Tibial artery (tissue), 4 donors: ENCODE measurements around the gene TNNT2.

ENCODE experiments used
- DNase-seq, 2 donors: peaks; one replicate each; pipeline ENCODE4 v3.0.0-alpha.2; 2019
- H3K27ac ChIP-seq, 2 donors: fragments of 200-600 bp; sonication (generic) in 1 of 2; 1 replicate in 1 of 2; 2 replicates in 1 of 2; pipeline ENCODE4 v1.5.1; 2018 to 2019; ENCODE audit warnings: mild to moderate bottlenecking in 1 of 2
- H3K27me3 ChIP-seq, 2 donors: fragments of 200-600 bp; sonication (generic) in 1 of 2; one replicate each; pipeline versions ENCODE4 v1.5.1 to v1.6.0; 2016 to 2019
- H3K36me3 ChIP-seq, 3 donors: fragments of 200-600 bp; sonication (generic) in 2 of 3; one replicate each; pipeline ENCODE4 v1.5.1; 2016 to 2019; ENCODE audit warnings: mild to moderate bottlenecking in 2 of 3
- H3K4me1 ChIP-seq, 4 donors: fragments of 200-600 bp; sonication (generic) in 2 of 4; 1 replicate in 3 of 4; 2 replicates in 1 of 4; pipeline ENCODE4 v1.5.1; 2016 to 2019
- H3K4me3 ChIP-seq, 2 donors: fragments of 200-600 bp; sonication (generic) in 1 of 2; 1 replicate in 1 of 2; 2 replicates in 1 of 2; pipeline ENCODE4 v1.5.1; 2018 to 2019; ENCODE audit warnings: mild to moderate bottlenecking in 2 of 2
- H3K9me3 ChIP-seq, 3 donors: fragments of 200-600 bp; sonication (generic) in 1 of 3; one replicate each; pipeline ENCODE4 v1.5.1; 2016 to 2019
- intact Hi-C: fragments of 100-400 bp; cut with DNase I; formaldehyde crosslinking; loops from one replicate; pipeline ENCODE4 v1.15.0; 2023; ENCODE audit warnings: low total_unique reads
- TF ChIP-seq, protein P1 (sequence below), 2 experiments: fragments of 200-600 bp in 1 of 2; fragments of 450-650 bp in 1 of 2; IDR thresholded peaks; one replicate each; pipeline ENCODE4 v1.5.1; 2017 to 2019; ENCODE audit warnings: antibody characterized with exemption in 2 of 2, mild to moderate bottlenecking in 1 of 2, moderate library complexity in 1 of 2

Gene TNNT2

DNA sequence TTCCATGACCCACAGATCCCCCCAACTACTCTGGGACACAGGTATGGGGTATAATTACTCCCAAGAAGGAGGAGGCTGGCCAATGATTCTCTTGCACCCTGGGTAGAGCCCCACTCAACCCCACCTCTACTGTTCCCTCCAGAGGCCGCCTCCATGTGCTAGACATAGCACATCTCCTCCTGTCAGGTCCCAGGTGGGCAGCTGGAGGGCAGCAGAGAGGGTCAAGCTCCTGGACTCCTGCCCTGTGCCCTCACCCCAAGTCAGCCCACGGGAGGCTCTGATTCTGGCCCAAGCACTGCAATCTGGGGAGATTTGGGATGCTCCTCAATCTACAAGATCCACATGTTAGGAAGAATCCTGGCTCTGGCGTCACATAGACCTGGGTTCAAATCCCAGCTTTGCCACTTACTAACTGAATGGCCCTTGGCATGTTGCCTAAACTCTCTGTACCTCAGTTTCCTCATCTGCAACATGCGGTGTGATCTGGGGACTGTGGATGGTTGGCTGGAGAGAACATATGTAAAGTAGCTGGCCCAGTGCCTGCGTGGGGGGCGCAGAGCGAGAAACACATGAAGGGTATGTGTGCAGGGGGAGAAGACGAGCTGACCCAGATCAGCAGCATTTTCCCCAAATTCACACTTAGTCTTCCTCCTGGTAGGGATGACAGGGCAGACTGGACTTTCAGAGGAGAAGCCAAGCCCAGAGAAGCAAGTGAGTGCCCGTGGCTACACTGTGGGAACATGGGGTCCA is 23.2 kb downstream of the TNNT2 start:
- DNase-seq: no peak
- no peaks in the 10 kb centered on the region for H3K9me3 ChIP-seq
- H3K27me3 ChIP-seq: peaks cover 0 to 48% of the 10 kb centered on the region in 2 donors
- no peak overlapping the region for H3K27ac ChIP-seq
- TF ChIP-seq, protein P1, sequence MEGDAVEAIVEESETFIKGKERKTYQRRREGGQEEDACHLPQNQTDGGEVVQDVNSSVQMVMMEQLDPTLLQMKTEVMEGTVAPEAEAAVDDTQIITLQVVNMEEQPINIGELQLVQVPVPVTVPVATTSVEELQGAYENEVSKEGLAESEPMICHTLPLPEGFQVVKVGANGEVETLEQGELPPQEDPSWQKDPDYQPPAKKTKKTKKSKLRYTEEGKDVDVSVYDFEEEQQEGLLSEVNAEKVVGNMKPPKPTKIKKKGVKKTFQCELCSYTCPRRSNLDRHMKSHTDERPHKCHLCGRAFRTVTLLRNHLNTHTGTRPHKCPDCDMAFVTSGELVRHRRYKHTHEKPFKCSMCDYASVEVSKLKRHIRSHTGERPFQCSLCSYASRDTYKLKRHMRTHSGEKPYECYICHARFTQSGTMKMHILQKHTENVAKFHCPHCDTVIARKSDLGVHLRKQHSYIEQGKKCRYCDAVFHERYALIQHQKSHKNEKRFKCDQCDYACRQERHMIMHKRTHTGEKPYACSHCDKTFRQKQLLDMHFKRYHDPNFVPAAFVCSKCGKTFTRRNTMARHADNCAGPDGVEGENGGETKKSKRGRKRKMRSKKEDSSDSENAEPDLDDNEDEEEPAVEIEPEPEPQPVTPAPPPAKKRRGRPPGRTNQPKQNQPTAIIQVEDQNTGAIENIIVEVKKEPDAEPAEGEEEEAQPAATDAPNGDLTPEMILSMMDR (IDR thresholded peaks at IDR 0.05): no peak
- H3K36me3 ChIP-seq: no peaks in the 10 kb centered on the region
- intact Hi-C loops: no loop called here
- H3K4me3 ChIP-seq: no peak overlapping the region
- H3K4me1 ChIP-seq: no peaks in the 10 kb centered on the region

DNA sequence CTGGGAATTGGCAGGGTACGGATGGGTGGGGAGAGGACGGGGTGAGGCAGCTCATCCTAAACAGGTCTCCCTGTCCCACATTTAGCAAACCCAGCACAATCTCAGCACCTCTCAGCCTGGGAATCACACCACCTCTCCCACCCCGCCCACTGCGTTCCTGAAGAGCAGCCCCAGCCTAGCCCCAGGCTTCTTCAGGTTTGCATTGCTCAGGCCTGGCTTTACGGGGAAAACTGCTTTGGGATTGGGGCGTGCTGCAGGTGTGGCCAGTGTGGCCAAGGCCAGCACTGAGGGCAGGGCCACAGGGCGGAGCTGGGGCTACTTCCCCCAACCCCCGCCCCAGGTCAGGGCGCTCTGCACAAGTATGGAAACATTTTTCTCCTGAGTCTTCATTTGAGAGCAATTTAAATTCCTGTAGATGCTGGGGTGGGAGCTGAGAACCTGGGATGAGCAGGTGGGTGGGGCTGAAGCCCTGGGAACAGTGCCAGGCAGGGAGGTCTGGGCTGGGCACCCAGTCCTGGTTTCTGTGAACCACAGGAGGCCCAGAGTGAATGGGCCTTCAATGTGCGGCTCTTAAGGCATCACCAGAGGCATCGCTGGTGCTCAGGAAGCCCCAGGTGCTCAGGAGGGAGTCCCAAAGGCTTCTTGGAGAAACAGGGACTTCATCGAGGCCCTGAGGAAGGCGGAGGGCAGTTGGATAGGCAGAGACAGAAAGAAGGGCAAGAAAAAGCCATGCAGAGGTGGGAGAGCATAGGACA is 24.1 kb downstream of the TNNT2 start:
- DNase-seq: no peak
- Histone ChIP-seq H3K9me3 (no peaks in the 10 kb centered on the region), H3K27ac (no peak overlapping the region), H3K36me3 (no peaks in the 10 kb centered on the region), H3K27me3 (peaks cover 0 to 42% of the 10 kb centered on the region in 2 donors), H3K4me3 (no peak overlapping the region), H3K4me1 (no peaks in the 10 kb centered on the region)
- TF ChIP-seq, protein P1 (IDR thresholded peaks at IDR 0.05): no peak
- intact Hi-C loops: no loop called here

DNA sequence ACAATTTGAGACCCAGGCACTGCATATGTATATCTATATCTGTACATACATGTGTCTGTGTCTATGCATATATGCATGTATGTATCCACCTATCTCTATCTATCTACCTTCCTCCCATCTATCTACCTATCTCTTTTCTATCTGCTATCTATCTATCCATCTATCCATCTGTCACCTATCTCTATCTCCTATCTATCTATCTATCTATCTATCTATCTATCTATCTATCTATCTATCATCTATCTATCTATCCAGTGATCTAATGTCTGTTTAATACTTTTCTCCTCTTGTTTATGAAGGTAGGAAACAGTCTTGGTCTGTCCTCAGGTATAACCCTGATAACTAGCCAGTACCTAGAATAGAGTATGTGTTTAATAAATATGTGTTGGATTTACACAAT is 25.9 kb downstream of the TNNT2 start:
- intact Hi-C loops: no loop called here
- Histone ChIP-seq H3K27me3 (peaks cover 0 to 43% of the 10 kb centered on the region in 2 donors), H3K36me3 (no peaks in the 10 kb centered on the region), H3K4me3 (no peak overlapping the region), H3K27ac (no peak overlapping the region), H3K9me3 (no peaks in the 10 kb centered on the region), H3K4me1 (no peaks in the 10 kb centered on the region)
- no peak for DNase-seq
- TF ChIP-seq, protein P1 (IDR thresholded peaks at IDR 0.05): no peak

DNA sequence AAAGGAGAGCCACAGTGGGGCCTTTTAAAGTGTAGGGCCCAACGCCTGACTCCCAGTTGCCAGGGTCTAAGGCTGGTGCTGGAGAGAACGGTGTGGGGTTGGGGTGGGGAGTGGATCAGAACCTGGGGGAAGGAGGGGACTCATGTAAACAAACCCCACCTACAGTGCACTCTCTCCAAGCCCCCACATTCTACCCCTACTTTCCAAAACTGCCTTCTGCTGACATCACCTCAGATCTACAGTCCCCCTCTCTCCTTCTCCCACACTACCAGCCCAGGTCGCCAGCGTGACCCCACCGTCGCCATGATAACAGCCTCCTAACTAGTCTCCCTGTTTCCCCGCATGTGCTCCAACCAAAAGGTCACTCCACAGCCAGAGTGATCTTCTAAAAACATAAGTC is 26.6 kb downstream of the TNNT2 start:
- no peak overlapping the region for H3K4me3 ChIP-seq
- peaks cover 0 to 44% of the 10 kb centered on the region in 2 donors for H3K27me3 ChIP-seq
- TF ChIP-seq, protein P1 (IDR thresholded peaks at IDR 0.05): no peak
- no peaks in the 10 kb centered on the region for H3K9me3 ChIP-seq
- no peaks in the 10 kb centered on the region for H3K4me1 ChIP-seq
- no peaks in the 10 kb centered on the region for H3K36me3 ChIP-seq
- H3K27ac ChIP-seq: no peak overlapping the region
- intact Hi-C loops: no loop called here
- no peak for DNase-seq

DNA sequence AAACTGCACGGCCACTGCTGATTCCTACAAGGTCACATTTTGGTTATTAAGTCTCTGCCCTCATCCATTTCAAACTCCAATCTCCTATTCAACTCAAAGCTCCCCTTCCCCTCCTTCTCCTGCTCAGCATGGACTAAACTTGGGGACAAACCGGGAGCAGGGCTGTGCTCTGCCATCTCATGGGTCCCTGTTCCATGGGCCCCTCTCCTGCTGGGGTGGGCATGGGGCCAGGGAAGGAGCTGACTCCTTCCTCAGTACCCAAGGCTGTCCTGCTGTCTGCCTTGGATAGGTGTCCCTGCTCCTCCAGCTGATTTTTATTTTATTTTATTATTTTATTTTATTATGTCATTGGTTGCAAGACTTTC is 27.1 kb downstream of the TNNT2 start:
- DNase-seq: no peak
- H3K9me3 ChIP-seq: no peaks in the 10 kb centered on the region

More for the DNA sequence above, 27.1 kb downstream of the TNNT2 start:
- peaks cover 0 to 44% of the 10 kb centered on the region in 2 donors for H3K27me3 ChIP-seq
- H3K27ac ChIP-seq: no peak overlapping the region
- no peaks in the 10 kb centered on the region for H3K4me1 ChIP-seq
- TF ChIP-seq, protein P1 (IDR thresholded peaks at IDR 0.05): no peak
- H3K36me3 ChIP-seq: no peaks in the 10 kb centered on the region
- H3K4me3 ChIP-seq: no peak overlapping the region
- intact Hi-C loops: no loop called here
